Calu3 (cell line): ENCODE data around the gene ANKHD1. TPM values are rescaled to one million over a fixed set of nuclear protein-coding genes. Genes with fewer than 3 reads are reported as not detected.
"Not testable (repeated sequence)": the region's sequence is repeated elsewhere in the genome, so short reads cannot be mapped to it uniquely, and the experiment has no call there.

Experiments used
- BruUV-seq: library from RNA; stranded (reverse); fragments of 400-500 nt; replicated peaks from 2 replicates; lab custom pipeline; 2021; lab: Mats Ljungman, UMichigan
- CTCF ChIA-PET: fragments of 300-600 bp; sonication (Branson Sonifier 250); formaldehyde crosslinking; loops from one replicate; lab custom pipeline; 2022; ENCODE audit warnings: antibody characterized with exemption; lab: Charles Lee
- DNase-seq: peaks from one replicate; pipeline ENCODE4 v3.0.0; 2022
- H3K27ac Mint-ChIP-seq: one replicate; pipeline ENCODE4 v1.8.0; 2022; ENCODE audit warnings: mixed read lengths; ENCODE audit not compliant: unreplicated experiment
- H3K27me3 Mint-ChIP-seq: one replicate; pipeline ENCODE4 v1.8.0; 2022; ENCODE audit warnings: mixed read lengths; ENCODE audit not compliant: unreplicated experiment
- H3K36me3 Mint-ChIP-seq: one replicate; pipeline ENCODE4 v1.8.0; 2022; ENCODE audit warnings: mild to moderate bottlenecking, moderate library complexity, mixed read lengths; ENCODE audit not compliant: insufficient read depth, unreplicated experiment
- H3K4me1 Mint-ChIP-seq: one replicate; pipeline ENCODE4 v1.8.0; 2022; ENCODE audit warnings: mild to moderate bottlenecking, low read depth, mixed read lengths; ENCODE audit not compliant: unreplicated experiment
- H3K4me3 Mint-ChIP-seq: one replicate; pipeline ENCODE4 v1.8.0; 2022; ENCODE audit warnings: mild to moderate bottlenecking, low read depth, moderate library complexity, mixed read lengths; ENCODE audit not compliant: unreplicated experiment
- H3K9me3 Mint-ChIP-seq: one replicate; pipeline ENCODE4 v1.8.0; 2022; ENCODE audit warnings: low read depth, mixed read lengths; ENCODE audit not compliant: unreplicated experiment
- CTCF ChIP-seq: fragments of 200-600 bp; IDR thresholded peaks from one replicate; pipeline ENCODE4 v1.8.0; 2022; ENCODE audit warnings: antibody characterized with exemption; ENCODE audit not compliant: unreplicated experiment
- intact Hi-C: fragments of 100-400 bp; cut with micrococcal nuclease; formaldehyde crosslinking; loops from one replicate; pipeline ENCODE4 v1.10.0; 2022; ENCODE audit not compliant: unreplicated experiment
- total RNA-seq: library from RNA; stranded (reverse); gene quantifications from 2 replicates; pipeline ENCODE4 v1.2.3, GENCODE V29; 2022

Gene ANKHD1
- total RNA-seq, 1 experiment from 2014 or later = 167 TPM

GRCh38 chr5:140429724-140430123, 28.1 kb downstream of the ANKHD1 start:
- intact Hi-C loops = no loop called here
- Mint-ChIP-seq H3K36me3 (peaks cover 12% of the 10 kb centered on the region), H3K9me3 (no peaks in the 10 kb centered on the region), H3K27me3 (no peaks in the 10 kb centered on the region), H3K27ac (no peak overlapping the region), H3K4me3 (no peak overlapping the region), H3K4me1 (no peaks in the 10 kb centered on the region)
- TF ChIP-seq CTCF = no peak
- no TSS peak for BruUV-seq
- no peak for DNase-seq
- CTCF ChIA-PET = interaction anchor here (0.7 to 1.2 kb wide), 2 partner anchors 47 to 66 kb away, joined by 6 to 11 read pairs; no protein-coding TSS in a partner anchor

GRCh38 chr5:140432212-140432611, 30.6 kb downstream of the ANKHD1 start:
- Mint-ChIP-seq H3K27ac (no peak overlapping the region), H3K4me1 (no peaks in the 10 kb centered on the region), H3K9me3 (no peaks in the 10 kb centered on the region), H3K36me3 (peaks cover 17% of the 10 kb centered on the region), H3K4me3 (no peak overlapping the region), H3K27me3 (no peaks in the 10 kb centered on the region)
- no peak for DNase-seq
- CTCF ChIA-PET = no interaction called here
- no peak for TF ChIP-seq CTCF
- intact Hi-C loops = no loop called here
- BruUV-seq = no TSS peak

DNA sequence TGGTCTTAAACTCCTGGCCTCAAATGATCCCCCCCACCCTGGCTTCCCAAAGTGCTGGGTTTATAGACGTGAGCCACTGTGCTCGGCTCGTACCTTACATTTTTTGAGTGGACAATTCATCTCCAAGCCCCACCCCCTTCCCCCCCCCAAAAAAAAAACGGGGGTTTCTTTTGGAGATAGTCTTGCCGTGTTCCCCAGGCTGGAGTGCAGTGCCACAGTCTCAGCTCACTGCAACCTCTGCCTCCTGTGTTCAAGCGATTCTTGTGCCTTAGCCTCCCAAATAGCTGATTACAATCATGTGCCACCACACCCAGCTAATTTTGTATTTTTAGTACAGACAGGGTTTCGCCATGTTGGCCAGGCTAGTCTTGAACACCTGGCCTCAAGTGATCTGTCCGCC, 31.3 kb downstream of the ANKHD1 start:
- no peak overlapping the region for H3K27ac Mint-ChIP-seq
- no peaks in the 10 kb centered on the region for H3K4me1 Mint-ChIP-seq
- H3K9me3 Mint-ChIP-seq = no peaks in the 10 kb centered on the region
- intact Hi-C loops = no loop called here
- CTCF ChIA-PET = interaction anchor here (0.7 kb wide), 1 partner anchor 26 kb away, joined by 8 read pairs; no protein-coding TSS in a partner anchor
- H3K36me3 Mint-ChIP-seq = peaks cover 21% of the 10 kb centered on the region
- no peak for TF ChIP-seq CTCF
- H3K27me3 Mint-ChIP-seq = no peaks in the 10 kb centered on the region
- BruUV-seq = no TSS peak
- no peak overlapping the region for H3K4me3 Mint-ChIP-seq
- no peak for DNase-seq

GRCh38 chr5:140457368-140457767, 55.7 kb downstream of the ANKHD1 start:
- H3K36me3 Mint-ChIP-seq = peaks cover 39% of the 10 kb centered on the region
- not testable (repeated sequence) for H3K27ac Mint-ChIP-seq, BruUV-seq

DNA sequence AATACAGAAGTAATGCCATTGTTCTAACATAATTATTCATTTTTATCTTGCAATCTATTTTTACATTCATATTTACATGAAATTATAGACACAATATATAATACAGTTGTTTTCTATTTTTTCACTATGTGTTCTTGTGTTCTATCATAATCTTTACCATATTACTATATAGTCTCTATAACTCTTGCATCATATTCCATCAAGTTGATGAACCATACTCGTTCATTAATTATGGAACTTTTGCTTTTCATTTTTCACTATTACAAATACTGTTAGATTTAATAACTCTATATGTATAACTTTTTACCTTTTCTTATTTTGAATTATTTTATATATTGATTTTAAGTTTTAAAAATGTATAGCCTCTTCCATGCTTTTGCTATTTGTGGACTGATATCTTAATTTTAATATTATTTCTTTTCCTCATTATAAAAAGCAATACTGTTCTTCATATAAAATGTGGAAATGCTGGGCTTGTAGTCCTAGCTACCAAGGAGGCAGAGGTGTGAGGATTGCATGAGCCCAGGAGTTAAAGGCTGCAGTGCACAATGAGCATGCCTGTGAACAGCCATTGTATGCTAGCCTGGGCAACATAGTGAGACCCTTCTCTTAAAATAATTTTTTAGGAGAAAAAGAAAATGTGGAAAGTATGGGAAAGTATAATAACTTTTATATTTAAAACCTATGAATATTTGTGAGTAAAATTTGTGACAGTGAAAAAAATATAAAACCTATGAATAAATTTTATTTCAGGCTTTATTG, 65.5 kb downstream of the ANKHD1 start:
- no TSS peak for BruUV-seq
- no peak for DNase-seq
- Mint-ChIP-seq H3K27me3 (no peaks in the 10 kb centered on the region), H3K4me1 (no peaks in the 10 kb centered on the region), H3K27ac (no peak overlapping the region), H3K4me3 (no peak overlapping the region), H3K36me3 (peaks cover 44% of the 10 kb centered on the region), H3K9me3 (no peaks in the 10 kb centered on the region)
- CTCF ChIA-PET = interaction anchor here (0.6 kb wide), 1 partner anchor 38 kb away, joined by 3 read pairs; no protein-coding TSS in a partner anchor
- TF ChIP-seq CTCF = no peak
- intact Hi-C loops = no loop called here

More at GRCh38 chr5:140457368-140457767, 55.7 kb downstream of the ANKHD1 start:
- H3K9me3 Mint-ChIP-seq, H3K27me3 Mint-ChIP-seq, H3K4me1 Mint-ChIP-seq, CTCF ChIA-PET, DNase-seq, H3K4me3 Mint-ChIP-seq, intact Hi-C loops: not testable (repeated sequence)
